GM13977 (cell line): ENCODE measurements around the gene PAM.

ENCODE experiments used
- DNase-seq: peaks from one replicate; pipeline ENCODE4 v3.0.0; 2012; ENCODE audit warnings: low spot score
- CTCF ChIP-seq: IDR thresholded peaks from 2 replicates; pipeline ENCODE4 v1.5.1; 2012; ENCODE audit warnings: mild to moderate bottlenecking, control low read depth; ENCODE audit not compliant: insufficient read depth; ENCODE audit errors: extremely low read depth, missing control alignments
- in situ Hi-C: fragments of 300-500 bp; cut with MboI; formaldehyde crosslinking; loops from one replicate; pipeline ENCODE4 v1.12.0; 2022; ENCODE audit warnings: low sequenced_read_pairs, low pct_unique_long_range_greater_than_20kb, mixed read lengths, inconsistent platforms; ENCODE audit not compliant: unreplicated experiment

PAM gene

GRCh38 chr5:102794677-102795331 is 39.7 kb downstream of the PAM start:
- DNase-seq = no peak

GRCh38 chr5:102795526-102795925 is 40.4 kb downstream of the PAM start:
- no peak for TF ChIP-seq CTCF
- no peak for DNase-seq
- in situ Hi-C loops = no loop called here

More at GRCh38 chr5:102794677-102795331, 39.7 kb downstream of the PAM start:
- TF ChIP-seq CTCF = no peak
- in situ Hi-C loops = no loop called here

DNA sequence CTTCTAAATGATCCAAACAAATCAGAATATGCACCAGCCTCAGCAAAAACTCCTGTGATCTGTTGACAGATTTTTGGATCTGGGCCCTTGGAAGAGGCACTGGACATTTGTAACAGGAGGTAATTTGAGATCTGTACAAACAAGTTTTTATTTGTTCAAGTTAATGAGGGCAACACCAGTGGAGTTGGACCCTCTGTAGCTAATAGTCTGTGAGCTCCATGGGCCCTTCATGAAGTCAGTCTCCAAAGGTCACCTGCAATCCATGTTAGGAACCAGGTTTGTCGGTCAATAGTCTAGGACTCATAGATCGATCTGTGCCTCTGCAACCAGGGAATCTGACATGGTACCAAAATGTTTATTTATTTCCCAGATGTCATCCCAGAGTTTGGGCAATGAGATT is 40.9 kb downstream of the PAM start:
- no peak for DNase-seq
- no peak for TF ChIP-seq CTCF
- in situ Hi-C loops = no loop called here

GRCh38 chr5:102796498-102796897 is 41.4 kb downstream of the PAM start:
- no peak for DNase-seq
- in situ Hi-C loops = no loop called here
- no peak for TF ChIP-seq CTCF

DNA sequence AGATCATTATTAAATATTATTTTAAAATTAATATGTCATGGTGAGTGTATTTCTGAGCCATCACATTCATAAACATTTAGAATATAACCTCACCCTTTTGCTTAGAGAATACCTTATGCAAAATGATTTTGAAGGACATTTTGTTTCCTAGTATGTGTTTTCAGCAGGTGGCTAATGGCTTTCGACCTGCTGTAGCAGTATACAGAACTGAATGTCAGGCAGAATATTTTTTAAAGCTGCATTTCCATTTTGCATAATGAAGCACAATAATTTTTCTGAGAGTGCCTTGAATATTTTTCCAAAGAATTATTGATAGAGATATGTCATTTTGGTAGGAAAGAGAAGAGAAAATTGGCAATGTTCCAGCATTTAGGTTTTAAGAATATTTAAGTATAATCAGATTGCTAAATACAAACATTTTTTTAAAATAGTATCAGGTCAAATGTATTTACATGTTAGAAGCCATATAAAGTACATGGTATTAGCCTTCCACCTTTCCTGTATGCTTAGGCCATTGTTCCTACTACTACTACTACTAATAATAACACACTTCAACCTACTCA is 42.3 kb downstream of the PAM start:
- TF ChIP-seq CTCF = no peak
- in situ Hi-C loops = no loop called here
- DNase-seq = no peak

GRCh38 chr5:102798104-102798785 is 43.1 kb downstream of the PAM start:
- no peak for DNase-seq
- in situ Hi-C loops = no loop called here
- TF ChIP-seq CTCF = no peak
